GM20431 (cell line): ENCODE results near the gene RIN1.
"Not testable (repeated sequence)": the region's sequence is repeated elsewhere in the genome, so short reads cannot be mapped to it uniquely, and the experiment has no call there.

ENCODE experiments used
- in situ Hi-C: fragments of 300-500 bp; cut with MseI, MboI; formaldehyde crosslinking; loops from one replicate; pipeline ENCODE4 v1.15.0; 2020; ENCODE audit warnings: low sequenced_read_pairs; ENCODE audit not compliant: unreplicated experiment

The RIN1 gene

DNA sequence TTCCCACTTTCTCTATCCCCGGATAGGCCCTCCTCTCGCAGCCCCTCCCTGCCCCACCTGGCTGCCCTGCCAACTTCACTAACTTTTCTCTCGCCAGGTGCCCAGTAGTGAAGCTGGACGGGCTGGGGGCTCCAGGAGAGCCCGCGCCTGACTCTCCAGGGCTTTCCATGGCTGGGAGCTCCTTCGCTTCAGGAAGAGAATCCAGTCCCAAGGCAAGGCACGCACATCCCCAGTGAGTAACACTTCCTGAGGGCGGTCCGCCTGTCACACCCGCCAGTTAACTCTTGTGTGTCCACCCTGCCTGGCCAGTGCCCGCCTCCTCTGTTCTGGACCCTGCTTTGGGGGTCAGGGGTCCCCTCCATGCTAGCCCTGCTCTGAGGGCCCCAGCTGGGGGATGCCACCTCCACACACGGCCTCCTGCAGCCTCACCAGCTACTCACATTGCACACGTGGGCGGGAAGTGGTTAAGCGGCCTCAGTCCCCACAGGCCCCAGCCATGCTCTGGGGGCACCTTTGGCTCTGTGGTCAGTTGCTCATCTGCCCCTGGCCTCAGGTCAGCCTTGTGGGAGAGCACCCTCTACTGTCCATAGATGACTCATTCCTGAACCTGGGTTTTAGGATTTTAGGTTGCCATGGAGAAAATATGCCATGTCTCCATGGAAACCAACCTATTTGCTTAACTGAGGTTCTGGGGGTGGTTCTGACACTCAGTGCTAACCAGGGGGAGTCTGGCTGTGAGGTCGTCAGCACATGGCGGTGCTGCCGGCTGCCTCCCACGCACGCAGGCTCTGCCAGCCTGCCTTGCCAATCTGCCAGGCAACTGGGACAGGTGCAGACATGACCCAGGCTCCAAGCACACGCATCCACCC, at the start of gene RIN1:
TSS of gene RIN1 (minus strand) at position 201 of the 869 bp plus-strand sequence. CDS start at position 169, 32 bp downstream.
- in situ Hi-C loops, result no loop called here

DNA sequence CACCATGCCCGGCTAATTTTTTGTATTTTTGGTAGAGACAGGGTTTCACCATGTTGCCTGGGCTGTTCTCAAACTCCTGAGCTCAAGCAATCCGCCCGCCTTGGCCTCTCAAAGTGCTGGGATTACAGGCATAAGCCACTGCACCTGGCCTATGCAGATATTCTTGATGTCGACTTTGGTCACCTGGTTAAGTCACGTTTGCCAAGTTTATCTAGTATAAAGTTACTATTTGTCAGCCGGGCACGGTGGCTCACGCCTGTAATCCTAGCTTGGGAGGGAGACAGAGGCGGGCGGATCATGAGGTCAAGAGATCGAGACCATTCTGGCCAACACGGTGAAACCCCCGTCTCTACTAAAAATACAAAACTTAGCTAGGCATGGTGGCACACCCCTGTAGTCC, 48.1 kb upstream of the RIN1 start:
- in situ Hi-C loops, result not testable (repeated sequence)

DNA sequence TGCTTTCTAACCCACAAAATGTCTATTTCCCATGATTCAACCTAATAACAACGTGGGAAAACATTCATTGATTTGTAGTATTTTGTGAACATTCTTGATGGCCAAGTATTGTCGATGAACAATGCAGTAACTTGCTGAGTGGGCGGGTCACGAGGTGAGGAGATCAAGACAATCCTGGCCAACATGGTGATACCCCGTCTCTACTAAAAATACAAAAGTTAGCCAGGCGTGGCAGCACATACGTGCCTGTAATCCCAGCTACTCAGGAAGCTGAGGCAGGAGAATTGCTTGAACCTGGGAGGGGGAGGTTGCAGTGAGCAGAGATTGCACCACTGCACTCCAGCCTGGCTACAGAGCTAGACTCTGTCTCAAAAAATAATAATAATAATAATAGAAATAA, 44.0 kb upstream of the RIN1 start:
- in situ Hi-C loops, result not testable (repeated sequence)

DNA sequence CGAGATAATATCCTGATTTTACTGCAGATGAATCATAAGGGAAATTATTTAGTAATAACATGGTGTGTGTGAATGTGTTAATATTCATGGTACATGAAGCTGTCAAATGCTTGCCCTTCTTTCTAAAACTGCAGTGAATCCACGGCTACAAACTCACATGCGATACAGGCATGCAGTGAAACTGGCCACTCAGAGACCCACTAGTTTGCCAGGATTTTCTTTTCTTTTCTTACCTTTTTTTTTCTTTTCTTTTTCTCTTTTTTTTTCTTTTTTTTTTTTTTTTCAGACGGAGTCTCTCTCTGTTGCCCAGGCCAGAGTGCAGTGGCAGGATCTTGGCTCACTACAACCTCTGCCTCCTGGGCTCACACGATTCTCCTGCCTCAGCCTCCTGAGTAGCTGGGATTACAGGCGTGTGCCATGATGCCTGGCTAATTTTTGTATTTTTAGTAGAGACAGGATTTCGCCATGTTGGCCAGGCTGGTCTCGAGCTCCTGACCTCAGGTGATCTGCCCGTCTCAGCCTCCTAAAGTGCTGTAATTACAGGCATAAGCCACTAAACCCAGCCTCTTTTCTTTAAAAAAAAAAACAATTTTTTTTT, 37.6 kb upstream of the RIN1 start:
- in situ Hi-C loops, result not testable (repeated sequence)

DNA sequence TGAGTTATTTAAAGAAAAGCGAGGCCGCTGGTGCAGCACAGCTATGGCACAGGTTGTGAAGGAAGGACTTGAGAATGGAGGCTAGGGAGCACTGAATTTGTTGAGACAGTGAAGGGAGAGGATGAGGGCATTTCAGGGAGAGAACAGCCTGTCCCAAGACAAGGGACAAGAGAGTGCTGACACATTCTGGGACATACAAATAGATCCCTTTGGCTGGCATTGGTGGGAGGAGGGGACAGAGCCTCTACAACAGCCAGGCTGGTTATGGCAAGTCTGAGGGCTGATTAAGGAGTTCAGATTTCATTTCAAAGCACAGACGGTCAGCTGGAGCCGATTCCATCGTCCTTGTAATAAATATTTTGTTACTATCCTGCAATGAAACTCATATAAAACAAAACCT, 37.0 kb upstream of the RIN1 start:
- in situ Hi-C loops, result no loop called here

- in situ Hi-C loops, result no loop called here
Measured at GRCh38 chr11:66371627-66372415, 35.6 kb upstream of the RIN1 start, which contains the start of gene SLC29A2. Gene SLC29A2, minus strand, starts transcription at chr11:66371760. Its CDS starts 169 bp downstream, at chr11:66371591.

DNA sequence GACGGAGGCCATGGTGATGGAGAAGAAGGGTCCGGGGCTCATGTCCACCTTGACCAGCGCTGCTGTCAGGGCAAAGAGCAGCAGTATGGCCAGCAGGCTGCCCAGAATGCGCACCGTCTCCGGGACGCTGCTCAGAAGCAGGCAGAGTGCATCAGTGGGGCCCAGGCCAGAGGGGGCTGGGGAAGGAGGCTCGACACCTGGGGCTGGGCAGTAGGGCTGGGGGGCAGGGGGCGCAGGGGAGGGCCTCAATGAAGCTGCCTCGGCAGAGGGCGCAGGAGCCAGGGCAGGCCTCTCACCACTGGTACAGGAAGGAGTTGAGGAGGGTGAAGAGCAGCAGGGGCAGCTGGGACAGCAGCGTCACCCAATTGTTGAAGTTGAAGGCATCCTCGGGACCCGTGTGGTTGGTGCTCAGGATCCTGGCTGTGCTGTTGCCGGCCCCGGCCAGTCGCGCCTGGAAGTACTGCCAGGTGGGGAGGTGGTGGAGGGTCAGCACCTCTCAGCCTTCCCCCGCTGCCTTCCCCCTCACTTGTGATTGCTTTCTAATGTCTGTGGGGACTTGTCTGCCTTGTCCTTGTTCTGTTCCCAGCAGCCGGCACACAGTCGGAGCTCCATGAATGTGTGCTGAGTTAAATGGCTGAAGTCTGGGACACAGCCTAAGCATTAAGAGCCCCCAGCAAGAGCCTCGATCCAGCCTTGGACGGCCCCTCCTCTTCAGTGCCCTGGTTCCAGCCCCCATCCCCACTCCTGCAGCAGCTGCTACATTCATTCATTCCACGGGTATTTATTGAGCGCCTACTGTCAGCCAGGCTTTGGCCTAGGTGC, 33.0 kb upstream of the RIN1 start:
- in situ Hi-C loops, result no loop called here

- in situ Hi-C loops, result no loop called here
Measured at GRCh38 chr11:66368484-66368883, 32.2 kb upstream of the RIN1 start.

DNA sequence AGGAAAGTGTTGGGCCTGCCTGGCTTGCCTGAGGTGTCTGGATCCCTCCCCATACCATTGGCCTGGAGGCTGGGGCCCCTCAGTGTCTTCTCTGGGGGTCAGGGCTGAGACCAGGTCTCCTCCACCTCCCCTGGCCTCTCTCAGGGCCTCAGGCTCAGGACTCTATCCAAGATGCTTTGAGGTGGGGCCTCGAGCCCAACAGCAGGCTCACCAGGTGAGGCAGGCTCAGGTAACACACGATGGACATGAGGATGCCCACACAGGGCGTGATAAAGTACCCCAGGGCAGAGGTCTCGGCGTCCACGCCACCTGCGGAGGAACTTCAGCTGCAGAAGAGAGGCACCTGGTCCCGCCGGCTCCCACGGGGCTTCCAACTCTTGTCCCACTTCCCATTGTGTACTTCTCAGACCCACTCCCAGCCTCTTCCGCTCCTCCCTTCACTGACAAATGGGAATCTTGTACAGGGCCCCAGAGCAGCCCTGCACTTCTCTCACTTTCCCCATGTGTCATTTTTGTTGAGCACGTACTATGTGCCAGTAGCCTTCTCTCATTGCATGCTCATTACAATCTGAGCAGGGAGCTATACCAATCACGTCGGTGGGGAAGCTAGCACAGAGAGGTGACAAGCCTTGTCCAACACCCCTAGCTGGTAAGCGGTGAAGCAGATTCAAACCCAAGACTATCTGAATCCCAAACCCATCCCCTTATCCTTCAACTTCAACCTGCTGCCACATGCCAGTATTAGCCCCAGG, 31.5 kb upstream of the RIN1 start:
- in situ Hi-C loops, result no loop called here

DNA sequence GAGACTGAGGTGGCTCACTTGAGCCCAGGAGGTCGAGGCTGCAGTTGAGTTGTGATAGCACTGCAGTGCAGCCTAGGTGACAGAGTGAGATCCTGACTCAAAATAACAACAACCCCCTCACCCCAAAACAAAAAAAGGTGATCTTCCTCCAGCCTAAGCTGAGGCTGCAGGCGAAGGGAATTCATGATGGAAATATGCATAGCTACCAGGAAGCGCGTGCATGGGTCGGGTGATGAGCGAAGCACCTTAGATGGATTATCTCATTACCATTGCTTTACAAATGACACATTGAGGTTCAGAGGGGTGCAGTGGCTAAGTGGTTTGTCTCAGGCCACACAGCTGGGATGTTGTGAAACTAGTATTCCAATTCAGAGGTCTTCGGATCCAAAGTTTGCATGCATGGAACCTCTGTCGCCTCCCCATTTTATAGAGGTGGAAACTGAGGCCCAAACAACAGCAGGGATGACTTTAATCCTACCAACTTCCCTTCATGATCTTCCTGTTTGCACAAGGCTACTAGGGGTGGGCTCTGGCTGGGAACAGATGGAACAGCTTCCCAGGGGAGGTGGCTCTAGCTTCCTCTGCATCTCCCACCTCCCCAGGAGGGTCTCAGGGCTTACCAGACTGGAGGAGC, 30.7 kb upstream of the RIN1 start:
- in situ Hi-C loops, result no loop called here

DNA sequence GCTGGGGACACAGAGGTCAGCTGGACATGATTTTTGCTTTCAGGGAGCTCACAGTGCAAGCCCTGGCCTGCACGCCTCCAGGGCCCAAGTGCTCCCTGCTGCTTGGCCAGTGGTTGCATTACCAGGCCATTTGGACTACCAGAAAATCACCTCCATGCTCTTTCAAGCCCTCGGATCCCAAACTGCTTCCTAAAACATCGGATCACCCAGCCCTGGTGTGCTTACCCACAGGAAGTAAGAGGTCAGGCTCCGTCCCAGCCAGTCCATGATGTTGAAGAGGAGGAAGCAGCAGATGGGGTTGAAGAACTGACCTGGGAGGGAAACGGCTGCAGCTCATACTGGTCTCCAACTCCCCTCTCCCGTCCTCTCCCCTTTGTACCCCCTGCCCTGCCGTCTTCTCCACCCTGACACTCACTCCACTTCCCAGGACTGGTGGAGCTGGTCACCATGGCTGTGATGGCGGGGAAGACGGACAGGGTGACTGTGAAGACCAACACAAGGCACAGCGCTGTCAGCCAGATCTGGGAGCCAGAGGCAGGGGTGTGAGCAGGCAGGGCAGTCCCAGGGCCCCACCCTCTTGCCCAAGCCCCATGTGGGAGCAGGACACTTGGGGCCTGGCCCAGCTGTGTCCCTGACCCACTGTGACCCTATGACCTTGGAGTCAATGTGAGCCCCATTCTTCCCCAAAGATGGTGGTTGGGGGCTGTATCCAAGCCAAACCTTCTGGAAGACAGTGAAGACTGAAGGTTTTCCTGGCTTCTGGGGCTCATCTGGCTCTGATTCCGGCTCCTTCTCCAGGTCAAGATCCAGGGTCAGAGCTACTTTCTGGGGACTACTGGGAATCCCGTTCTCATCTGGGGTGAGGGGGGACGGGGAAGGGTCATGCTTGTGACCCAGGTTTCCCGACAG, 29.7 kb upstream of the RIN1 start:
- in situ Hi-C loops, result no loop called here

DNA sequence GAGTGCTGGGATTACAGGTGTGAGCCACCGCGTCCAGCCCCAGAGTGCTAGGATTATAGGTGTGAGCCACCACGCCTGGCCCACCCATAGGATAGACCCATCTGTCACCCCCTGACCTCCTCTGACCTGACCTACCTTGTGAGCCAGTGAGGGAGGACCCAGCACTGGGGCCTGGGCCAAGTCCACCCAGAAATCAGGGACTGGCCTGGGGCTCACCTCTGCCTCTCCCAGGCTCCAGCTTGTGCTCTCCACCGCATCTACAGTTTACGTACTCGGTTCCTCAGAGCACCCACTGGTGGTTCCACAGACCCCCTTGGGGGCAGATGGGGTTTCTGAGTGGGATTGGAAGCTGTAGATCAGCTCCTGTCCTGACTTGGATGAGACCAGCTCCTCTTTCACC, 28.9 kb upstream of the RIN1 start:
- in situ Hi-C loops, result no loop called here

- in situ Hi-C loops, result no loop called here
Measured at GRCh38 chr11:66363805-66364535, 27.7 kb upstream of the RIN1 start.

GRCh38 chr11:66363187-66363601, 27.0 kb upstream of the RIN1 start:
- in situ Hi-C loops, result no loop called here

DNA sequence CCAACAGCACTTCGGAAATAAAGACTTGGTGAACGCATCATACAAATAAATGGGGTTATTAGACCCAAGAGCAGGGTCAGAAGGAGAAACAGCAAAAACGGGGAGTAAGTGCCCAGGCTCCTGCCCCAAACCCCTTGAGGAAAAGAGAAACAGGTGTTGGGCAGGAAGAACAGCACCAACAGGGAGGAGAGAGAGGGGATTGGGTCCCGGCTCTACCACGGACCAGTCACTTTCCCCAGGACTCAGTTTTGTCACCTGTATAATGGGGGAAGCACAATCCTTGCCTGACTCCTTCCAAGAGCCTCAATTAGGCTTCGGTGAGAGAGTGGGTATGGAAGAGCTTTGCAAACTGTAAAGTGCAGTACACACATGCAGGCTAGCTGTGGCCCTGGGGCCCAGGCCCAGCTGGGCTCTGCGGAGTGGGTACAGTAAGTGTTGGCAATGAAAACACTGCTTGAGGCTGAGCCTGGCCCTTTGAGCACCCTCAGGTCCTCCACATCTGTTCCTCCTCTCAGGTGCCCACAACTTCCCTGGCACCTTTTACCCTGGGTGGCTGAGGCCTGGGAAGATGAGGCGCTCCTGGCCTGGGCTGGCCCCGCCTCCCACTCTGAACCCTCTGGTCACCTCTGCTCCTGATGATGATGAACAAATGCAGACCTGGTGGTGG, 26.4 kb upstream of the RIN1 start:
- in situ Hi-C loops, result no loop called here

GRCh38 chr11:66361502-66361941, 25.3 kb upstream of the RIN1 start:
- in situ Hi-C loops, result no loop called here
